RWPE1 (cell line): Measurements from ENCODE around the gene PEX26.

ENCODE experiments used
- CTCF ChIA-PET: fragments of 350-600 bp; sonication (Branson Sonifier 250); formaldehyde crosslinking; extraction: SDS; loops from one replicate; lab custom pipeline; 2021; lab: Yijun Ruan, JAX
- POLR2A ChIA-PET: fragments of 400-600 bp; formaldehyde crosslinking; extraction: SDS; loops from one replicate; lab custom pipeline; 2020; ENCODE audit warnings: antibody characterized with exemption; ENCODE audit not compliant: low non-redundant PET; lab: Yijun Ruan, JAX
- DNase-seq: peaks from one replicate; pipeline ENCODE4 v3.0.0; 2012; ENCODE audit warnings: low spot score
- H3K27ac ChIP-seq: fragments of 450-650 bp; 2 replicates; pipeline ENCODE4 v1.5.1; 2017
- TF ChIP-seq, protein P1 (sequence below): fragments of 450-650 bp; conservative IDR thresholded peaks from 2 replicates; pipeline ENCODE4 v1.5.1; 2017; ENCODE audit warnings: low read depth, mild to moderate bottlenecking

Gene PEX26

GRCh38 chr22:18066181-18066859, 11.5 kb upstream of the PEX26 start:
- DNase-seq: no peak
- POLR2A ChIA-PET: no interaction called here
- CTCF ChIA-PET: no interaction called here
- H3K27ac ChIP-seq: no peak overlapping the region
- TF ChIP-seq, protein P1, sequence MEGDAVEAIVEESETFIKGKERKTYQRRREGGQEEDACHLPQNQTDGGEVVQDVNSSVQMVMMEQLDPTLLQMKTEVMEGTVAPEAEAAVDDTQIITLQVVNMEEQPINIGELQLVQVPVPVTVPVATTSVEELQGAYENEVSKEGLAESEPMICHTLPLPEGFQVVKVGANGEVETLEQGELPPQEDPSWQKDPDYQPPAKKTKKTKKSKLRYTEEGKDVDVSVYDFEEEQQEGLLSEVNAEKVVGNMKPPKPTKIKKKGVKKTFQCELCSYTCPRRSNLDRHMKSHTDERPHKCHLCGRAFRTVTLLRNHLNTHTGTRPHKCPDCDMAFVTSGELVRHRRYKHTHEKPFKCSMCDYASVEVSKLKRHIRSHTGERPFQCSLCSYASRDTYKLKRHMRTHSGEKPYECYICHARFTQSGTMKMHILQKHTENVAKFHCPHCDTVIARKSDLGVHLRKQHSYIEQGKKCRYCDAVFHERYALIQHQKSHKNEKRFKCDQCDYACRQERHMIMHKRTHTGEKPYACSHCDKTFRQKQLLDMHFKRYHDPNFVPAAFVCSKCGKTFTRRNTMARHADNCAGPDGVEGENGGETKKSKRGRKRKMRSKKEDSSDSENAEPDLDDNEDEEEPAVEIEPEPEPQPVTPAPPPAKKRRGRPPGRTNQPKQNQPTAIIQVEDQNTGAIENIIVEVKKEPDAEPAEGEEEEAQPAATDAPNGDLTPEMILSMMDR: no peak

GRCh38 chr22:18067121-18067520, 10.7 kb upstream of the PEX26 start:
- POLR2A ChIA-PET: no interaction called here
- H3K27ac ChIP-seq: no peak overlapping the region
- TF ChIP-seq, protein P1: no peak
- no peak for DNase-seq
- CTCF ChIA-PET: no interaction called here

DNA sequence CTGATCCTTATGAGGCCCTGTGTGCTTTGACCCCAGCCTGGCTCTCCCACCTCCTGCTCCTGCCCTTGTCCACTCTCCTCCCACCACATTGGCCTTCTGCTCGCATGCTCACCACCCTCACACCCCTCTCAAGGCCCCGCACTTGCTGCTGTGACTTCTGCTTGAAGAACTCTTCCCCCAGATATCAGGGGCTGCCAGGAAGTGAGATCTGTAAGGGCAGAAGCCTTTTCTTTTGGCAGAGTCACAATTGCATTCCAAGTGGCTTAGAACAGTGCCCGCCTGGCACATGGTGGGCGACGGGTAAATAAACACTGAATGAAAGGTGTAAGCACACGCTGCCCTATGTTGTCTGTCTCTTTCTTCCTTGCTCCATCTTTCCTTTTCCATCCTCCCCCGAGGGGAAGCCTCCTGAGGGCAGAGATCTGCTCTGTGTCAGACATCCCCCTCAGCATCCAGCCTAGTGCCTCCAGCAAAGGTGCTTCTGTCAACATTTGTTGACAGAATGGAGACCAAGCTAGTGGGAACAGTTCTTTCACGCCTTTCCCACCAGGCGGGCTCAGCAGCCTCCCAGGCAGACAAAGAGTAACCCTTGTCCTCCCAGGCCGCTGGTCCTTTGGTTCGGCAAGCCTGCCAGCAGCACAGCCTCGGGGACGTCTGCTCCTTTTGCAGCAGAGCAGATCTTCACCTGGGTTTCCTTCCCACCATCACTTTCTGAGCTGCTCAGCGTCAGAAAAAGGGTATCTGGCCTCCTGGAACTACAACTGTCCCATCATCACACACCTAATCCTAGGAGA, 10.0 kb upstream of the PEX26 start:
- DNase-seq: no peak

GRCh38 chr22:18068381-18068988, 9.3 kb upstream of the PEX26 start:
- ChIA-PET POLR2A (no interaction called here), CTCF (interaction anchor here (0.7 kb wide), 1 partner anchor 45 kb away, joined by 3 read pairs; no protein-coding TSS in a partner anchor)
- DNase-seq: no peak
- TF ChIP-seq, protein P1: no peak
- no peak overlapping the region for H3K27ac ChIP-seq

More for the DNA sequence above, 10.0 kb upstream of the PEX26 start:
- ChIA-PET CTCF (interaction anchor here (0.7 kb wide), 1 partner anchor 44 kb away, joined by 3 read pairs; no protein-coding TSS in a partner anchor), POLR2A (no interaction called here)
- TF ChIP-seq, protein P1: no peak
- H3K27ac ChIP-seq: no peak overlapping the region

DNA sequence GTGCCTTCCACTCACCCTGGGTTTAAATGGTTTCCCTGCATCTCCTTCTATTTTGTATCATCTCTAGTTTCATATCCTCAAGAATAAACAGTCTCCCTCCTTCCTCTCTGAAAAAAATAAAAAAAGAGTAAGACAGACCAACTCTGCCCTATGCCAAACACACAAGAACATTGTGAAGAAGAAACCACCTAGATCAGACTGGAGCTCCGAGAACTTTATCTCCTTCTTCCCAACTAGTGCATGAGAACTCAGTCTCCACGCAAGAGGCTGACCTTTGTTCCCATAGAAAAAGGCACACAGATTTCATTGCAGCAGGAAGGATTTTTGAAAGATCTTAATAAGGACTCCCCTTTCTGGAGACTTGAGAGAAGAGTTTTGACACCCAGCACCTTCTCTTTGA, 8.7 kb upstream of the PEX26 start:
- no peak overlapping the region for H3K27ac ChIP-seq
- POLR2A ChIA-PET: no interaction called here
- DNase-seq: no peak
- TF ChIP-seq, protein P1: no peak
- CTCF ChIA-PET: no interaction called here

- TF ChIP-seq, protein P1: no peak
- H3K27ac ChIP-seq: no peak overlapping the region
- CTCF ChIA-PET: interaction anchor here (0.5 to 1.1 kb wide), 3 partner anchors 46 to 555 kb away, joined by 3 to 4 read pairs (median 3); partner anchors contain the start of gene MICAL3
- DNase-seq: no peak
- POLR2A ChIA-PET: no interaction called here
These were observed 7.7 kb upstream of the PEX26 start for GRCh38 chr22:18070041-18070440.
